Esophagus (tissue), 2 donors: Measurements from ENCODE around the gene APBA2. TPM values are rescaled to one million over a fixed set of nuclear protein-coding genes. Genes with fewer than 3 reads are reported as not detected.

Experiments used
- H3K27ac ChIP-seq, 2 donors: one replicate each; pipeline ENCODE4 v1.5.1; 2013; ENCODE audit warnings: low read depth in 2 of 2, mild to moderate bottlenecking in 2 of 2, inconsistent platforms in 1 of 2, low read length in 1 of 2, moderate library complexity in 1 of 2
- H3K27me3 ChIP-seq, 2 donors: one replicate each; pipeline ENCODE4 v1.6.1; 2013; ENCODE audit warnings: low read length in 2 of 2, control low read depth in 1 of 2, mild to moderate bottlenecking in 1 of 2; ENCODE audit not compliant: insufficient read depth in 2 of 2, control insufficient read depth in 1 of 2
- H3K36me3 ChIP-seq, 2 donors: one replicate each; pipeline ENCODE4 v1.6.1; 2013; ENCODE audit warnings: low read length in 1 of 2; ENCODE audit not compliant: control insufficient read depth in 2 of 2, insufficient read depth in 2 of 2
- H3K4me1 ChIP-seq, 2 donors: one replicate each; pipeline ENCODE4 v1.6.1; 2013; ENCODE audit warnings: low read length in 1 of 2; ENCODE audit not compliant: control insufficient read depth in 2 of 2, insufficient read depth in 2 of 2
- H3K4me3 ChIP-seq, 2 donors: one replicate each; pipeline ENCODE4 v1.5.1; 2013; ENCODE audit warnings: low read length in 2 of 2, mild to moderate bottlenecking in 2 of 2, low read depth in 1 of 2, moderate library complexity in 1 of 2
- H3K9me3 ChIP-seq, 2 donors: one replicate each; pipeline ENCODE4 v1.6.1; 2013; ENCODE audit warnings: mild to moderate bottlenecking in 2 of 2, low read depth in 1 of 2, low read length in 1 of 2, moderate library complexity in 1 of 2; ENCODE audit not compliant: control insufficient read depth in 2 of 2, insufficient read depth in 1 of 2
- WGBS, 2 donors: extraction: QIAGEN DNeasy Blood & Tissue Kit; methylation state at CpG; one replicate each; pipeline ENCODE4 v1.1.7; 2013; 5-methylcytosine and 5-hydroxymethylcytosine counted together
- polyA plus RNA-seq, 2 donors: library from polyadenylated mRNA; stranded (reverse); fragments of 200-250 nt; gene quantifications; one replicate each; pipeline ENCODE4 v1.2.3, GENCODE V29; 2013
- donor health status: healthy with polysubstance abuse.
- donor health status: Bipolar disorder and iron deficiency.

The APBA2 gene
- polyA plus RNA-seq, 2 donors = 0.77 to 1.7 TPM

GRCh38 chr15:29138260-29138659, 252.5 kb downstream of the APBA2 start:
- no peaks in the 10 kb centered on the region for H3K9me3 ChIP-seq
- H3K27me3 ChIP-seq = no peaks in the 10 kb centered on the region
- no peaks in the 10 kb centered on the region for H3K36me3 ChIP-seq
- no peaks in the 10 kb centered on the region for H3K4me1 ChIP-seq
- WGBS, 2 donors = 91 to 94% methylated on average over 6 of the region's 6 CpGs
- no peak overlapping the region for H3K27ac ChIP-seq
- H3K4me3 ChIP-seq = no peak overlapping the region

GRCh38 chr15:29139072-29139471, 253.3 kb downstream of the APBA2 start:
- no peak overlapping the region for H3K4me3 ChIP-seq
- whole genome bisulfite sequencing, 2 donors = 87 to 91% methylated on average over 19 of the region's 19 CpGs
- no peaks in the 10 kb centered on the region for H3K4me1 ChIP-seq
- no peaks in the 10 kb centered on the region for H3K27me3 ChIP-seq
- no peaks in the 10 kb centered on the region for H3K9me3 ChIP-seq
- no peak overlapping the region for H3K27ac ChIP-seq
- H3K36me3 ChIP-seq = no peaks in the 10 kb centered on the region

GRCh38 chr15:29139540-29140459, 254.0 kb downstream of the APBA2 start:
- no peaks in the 10 kb centered on the region for H3K36me3 ChIP-seq
- no peaks in the 10 kb centered on the region for H3K9me3 ChIP-seq
- H3K4me3 ChIP-seq = no peak overlapping the region
- no peaks in the 10 kb centered on the region for H3K4me1 ChIP-seq
- WGBS, 2 donors = 21 to 26% methylated on average over 31 of the region's 31 CpGs
- H3K27ac ChIP-seq = no peak overlapping the region
- no peaks in the 10 kb centered on the region for H3K27me3 ChIP-seq

- Histone ChIP-seq H3K9me3 (no peaks in the 10 kb centered on the region), H3K36me3 (no peaks in the 10 kb centered on the region), H3K4me3 (no peak overlapping the region), H3K27me3 (no peaks in the 10 kb centered on the region), H3K4me1 (no peaks in the 10 kb centered on the region), H3K27ac (no peak overlapping the region)
- 84 to 85% methylated on average over 15 of the region's 15 CpGs for WGBS, 2 donors
Measured at GRCh38 chr15:29140475-29141307, 254.9 kb downstream of the APBA2 start.

GRCh38 chr15:29141308-29142128, 255.7 kb downstream of the APBA2 start:
- Histone ChIP-seq H3K27ac (peak overlapping the region in 1 of 2 donors; percentile 30), H3K4me1 (no peaks in the 10 kb centered on the region)

GRCh38 chr15:29142129-29142747, 256.5 kb downstream of the APBA2 start:
- 77 to 85% methylated on average over 8 of the region's 8 CpGs for WGBS, 2 donors
- no peak overlapping the region for H3K4me3 ChIP-seq
- no peaks in the 10 kb centered on the region for H3K27me3 ChIP-seq
- no peak overlapping the region for H3K27ac ChIP-seq
- H3K36me3 ChIP-seq = no peaks in the 10 kb centered on the region
- no peaks in the 10 kb centered on the region for H3K4me1 ChIP-seq
- no peaks in the 10 kb centered on the region for H3K9me3 ChIP-seq

More at GRCh38 chr15:29141308-29142128, 255.7 kb downstream of the APBA2 start:
- WGBS, 2 donors = 35 to 55% methylated on average over 12 of the region's 12 CpGs
- Histone ChIP-seq H3K36me3 (no peaks in the 10 kb centered on the region), H3K9me3 (no peaks in the 10 kb centered on the region), H3K27me3 (no peaks in the 10 kb centered on the region), H3K4me3 (no peak overlapping the region)

GRCh38 chr15:29143293-29143692, 257.5 kb downstream of the APBA2 start:
- 93 to 94% methylated on average over 5 of the region's 5 CpGs for WGBS, 2 donors
- Histone ChIP-seq H3K9me3 (no peaks in the 10 kb centered on the region), H3K4me1 (no peaks in the 10 kb centered on the region), H3K27me3 (no peaks in the 10 kb centered on the region), H3K4me3 (no peak overlapping the region), H3K27ac (no peak overlapping the region), H3K36me3 (no peaks in the 10 kb centered on the region)

- Histone ChIP-seq H3K4me1 (no peaks in the 10 kb centered on the region), H3K27me3 (no peaks in the 10 kb centered on the region), H3K27ac (no peak overlapping the region), H3K4me3 (no peak overlapping the region), H3K36me3 (no peaks in the 10 kb centered on the region), H3K9me3 (no peaks in the 10 kb centered on the region)
- WGBS, 2 donors = 89 to 91% methylated on average over 10 of the region's 10 CpGs
Measured at GRCh38 chr15:29143909-29144635, 258.3 kb downstream of the APBA2 start.
